RWPE2 (cell line): ENCODE results near the gene SEMA3D.
"Not testable (repeated sequence)": the region's sequence is repeated elsewhere in the genome, so short reads cannot be mapped to it uniquely, and the experiment has no call there.

Experiments used
- ATAC-seq: fragments of 200-7000 bp; cut with Tn5 transposase; 3 replicates; pipeline ENCODE4 v1.9.1; 2021; ENCODE audit warnings: low read depth
- DNase-seq: peaks from one replicate; pipeline ENCODE4 v3.0.0-alpha.2; 2020; ENCODE audit warnings: low spot score
- H3K27ac ChIP-seq: fragments of 450-650 bp; 2 replicates; pipeline ENCODE4 v1.5.1; 2017; ENCODE audit warnings: mild to moderate bottlenecking; ENCODE audit not compliant: poor library complexity, severe bottlenecking
- H3K27me3 ChIP-seq: fragments of 250-450 bp; sonication (Bioruptor Pico); 2 replicates; pipeline ENCODE4 v1.5.1; 2021; ENCODE audit warnings: mild to moderate bottlenecking, moderate library complexity; ENCODE audit not compliant: insufficient read depth, poor library complexity, severe bottlenecking
- H3K36me3 ChIP-seq: fragments of 250-450 bp; sonication (Bioruptor Pico); 2 replicates; pipeline ENCODE4 v1.5.1; 2020; ENCODE audit warnings: low read depth, mild to moderate bottlenecking, moderate library complexity
- H3K4me1 ChIP-seq: fragments of 250-450 bp; sonication (Bioruptor Pico); 2 replicates; pipeline ENCODE4 v1.5.1; 2021; ENCODE audit warnings: mild to moderate bottlenecking, moderate library complexity; ENCODE audit not compliant: insufficient read depth, poor library complexity, severe bottlenecking
- H3K4me3 ChIP-seq: fragments of 250-450 bp; sonication (Bioruptor Pico); 2 replicates; pipeline ENCODE4 v1.5.1; 2021; ENCODE audit warnings: mild to moderate bottlenecking, moderate library complexity; ENCODE audit not compliant: severe bottlenecking
- H3K9me3 ChIP-seq: fragments of 250-450 bp; sonication (Bioruptor Pico); 2 replicates; pipeline ENCODE4 v1.5.1; 2021; ENCODE audit warnings: mild to moderate bottlenecking, moderate library complexity; ENCODE audit not compliant: severe bottlenecking
- CTCF ChIP-seq: fragments of 450-650 bp; IDR thresholded peaks from one replicate; pipeline ENCODE4 v1.5.1; 2017; ENCODE audit warnings: mild to moderate bottlenecking, moderate library complexity; ENCODE audit not compliant: poor library complexity, severe bottlenecking

SEMA3D gene

DNA sequence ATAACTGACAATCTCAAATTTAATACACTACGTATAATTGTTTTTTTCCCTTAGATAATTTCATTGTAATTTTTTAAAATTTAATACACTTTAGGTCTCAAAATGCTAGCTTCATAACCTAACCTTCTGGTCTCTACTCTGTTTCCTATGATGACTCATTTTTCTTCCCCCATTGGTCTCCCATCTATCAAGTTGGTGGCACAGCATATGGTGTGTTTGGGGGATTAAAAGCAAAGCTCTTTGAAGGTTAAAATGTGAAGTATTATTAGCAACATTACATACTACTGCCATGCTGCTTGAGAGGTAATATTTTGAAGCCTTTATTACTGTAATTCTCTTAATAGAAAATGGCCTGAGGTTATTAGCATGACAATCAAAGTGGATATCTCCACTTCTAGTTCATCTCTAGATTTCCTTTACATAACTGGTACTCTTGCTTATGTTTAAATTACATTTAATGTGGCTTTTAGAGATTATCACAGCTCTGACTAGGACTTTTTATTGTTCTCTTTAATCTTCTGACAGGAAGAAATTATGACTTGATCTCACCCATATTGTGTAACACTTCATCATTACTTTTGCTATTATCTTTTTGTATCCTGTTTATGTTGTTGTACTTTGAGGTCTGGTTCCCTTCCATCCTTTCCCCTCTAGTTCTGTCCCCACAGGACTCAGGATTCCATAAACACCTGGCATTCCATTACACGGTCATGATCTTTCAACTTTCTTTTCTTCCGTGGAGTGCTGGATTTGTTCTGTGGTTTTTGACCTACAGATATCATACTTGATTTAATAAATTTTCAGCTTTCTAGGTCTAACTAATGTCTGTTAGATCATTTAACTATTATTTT, 185.1 kb downstream of the SEMA3D start:
- H3K27me3 ChIP-seq: no peaks in the 10 kb centered on the region
- H3K4me1 ChIP-seq: no peaks in the 10 kb centered on the region
- H3K27ac ChIP-seq: no peak overlapping the region
- DNase-seq (no peak), ATAC-seq (no peak)
- H3K36me3 ChIP-seq: no peaks in the 10 kb centered on the region
- H3K4me3 ChIP-seq: no peak overlapping the region
- no peaks in the 10 kb centered on the region for H3K9me3 ChIP-seq
- no peak for TF ChIP-seq CTCF

GRCh38 chr7:85000735-85001350, 186.0 kb downstream of the SEMA3D start:
- Histone ChIP-seq H3K4me3 (no peak overlapping the region), H3K9me3 (no peaks in the 10 kb centered on the region), H3K27me3 (no peaks in the 10 kb centered on the region), H3K27ac (no peak overlapping the region), H3K36me3 (no peaks in the 10 kb centered on the region), H3K4me1 (no peaks in the 10 kb centered on the region)
- ATAC-seq (no peak), DNase-seq (no peak)
- TF ChIP-seq CTCF: no peak

DNA sequence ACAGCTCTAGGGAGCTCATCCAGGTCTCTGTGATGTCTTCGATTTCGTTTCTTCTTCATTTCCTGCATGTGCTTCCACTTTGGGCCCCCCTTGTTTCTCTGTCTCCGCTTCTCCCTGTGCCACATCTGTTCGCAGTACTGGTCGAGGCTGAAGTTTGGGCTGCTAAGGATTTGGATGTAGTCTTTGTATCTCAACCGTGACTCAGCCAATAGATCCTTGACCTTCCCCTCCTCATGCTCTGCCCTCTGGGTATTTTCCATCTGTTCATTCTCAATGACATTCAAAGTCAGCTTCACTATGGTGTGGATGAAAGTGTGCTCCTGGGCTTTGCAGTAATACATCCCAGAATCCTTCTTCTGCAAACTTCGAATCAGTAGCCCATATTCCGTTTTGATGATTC, 187.4 kb downstream of the SEMA3D start:
- TF ChIP-seq CTCF: no peak
- no peak for DNase-seq
- ATAC-seq: no peak
- H3K4me3 ChIP-seq: no peak overlapping the region
- no peaks in the 10 kb centered on the region for H3K9me3 ChIP-seq
- H3K4me1 ChIP-seq: no peaks in the 10 kb centered on the region
- H3K27me3 ChIP-seq: no peaks in the 10 kb centered on the region
- no peaks in the 10 kb centered on the region for H3K36me3 ChIP-seq
- H3K27ac ChIP-seq: no peak overlapping the region

- TF ChIP-seq CTCF: no peak
- ATAC-seq (no peak), DNase-seq (no peak)
- no peaks in the 10 kb centered on the region for H3K27me3 ChIP-seq
- no peaks in the 10 kb centered on the region for H3K9me3 ChIP-seq
- no peaks in the 10 kb centered on the region for H3K36me3 ChIP-seq
- H3K4me3 ChIP-seq: no peak overlapping the region
- no peaks in the 10 kb centered on the region for H3K4me1 ChIP-seq
- H3K27ac ChIP-seq: no peak overlapping the region
Observed at GRCh38 chr7:84998665-84999064, 188.2 kb downstream of the SEMA3D start.

DNA sequence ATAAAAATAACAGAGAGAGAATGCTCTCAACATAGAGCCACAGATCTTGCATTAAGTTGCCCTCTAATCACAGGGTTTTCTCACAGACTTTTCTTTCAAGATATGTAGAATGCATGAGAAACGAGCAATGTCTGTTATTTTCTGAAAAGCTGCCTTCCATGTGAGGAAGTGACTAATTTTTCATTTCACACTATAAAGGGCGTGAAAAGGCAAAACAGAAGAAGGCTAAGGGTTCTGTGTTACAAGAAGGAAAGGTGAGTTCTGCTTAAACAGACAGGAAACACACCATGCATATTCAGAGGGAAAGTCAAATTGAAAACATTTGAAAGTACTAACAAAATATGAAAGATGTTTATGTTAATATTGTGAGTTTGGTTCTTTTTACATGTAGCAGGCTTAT, 189.2 kb downstream of the SEMA3D start:
- ATAC-seq: no peak
- Histone ChIP-seq H3K9me3 (no peaks in the 10 kb centered on the region), H3K27me3 (no peaks in the 10 kb centered on the region), H3K4me3 (no peak overlapping the region), H3K36me3 (no peaks in the 10 kb centered on the region), H3K4me1 (no peaks in the 10 kb centered on the region), H3K27ac (no peak overlapping the region)
- DNase-seq: no peak
- TF ChIP-seq CTCF: no peak

- not testable (repeated sequence) for H3K36me3 ChIP-seq, H3K4me1 ChIP-seq, H3K27ac ChIP-seq, DNase-seq, ATAC-seq, H3K9me3 ChIP-seq, H3K4me3 ChIP-seq, H3K27me3 ChIP-seq
Observed at GRCh38 chr7:84992954-84993353, 193.9 kb downstream of the SEMA3D start.
